Measurements from ENCODE around the gene NKAIN2. TPM values are rescaled to one million over a fixed set of nuclear protein-coding genes. Genes with fewer than 3 reads are reported as not detected.

Gene NKAIN2
- total and polyA plus RNA-seq, 2 experiments from 2014 or later = 0.22 TPM; not detected in 1

DNA sequence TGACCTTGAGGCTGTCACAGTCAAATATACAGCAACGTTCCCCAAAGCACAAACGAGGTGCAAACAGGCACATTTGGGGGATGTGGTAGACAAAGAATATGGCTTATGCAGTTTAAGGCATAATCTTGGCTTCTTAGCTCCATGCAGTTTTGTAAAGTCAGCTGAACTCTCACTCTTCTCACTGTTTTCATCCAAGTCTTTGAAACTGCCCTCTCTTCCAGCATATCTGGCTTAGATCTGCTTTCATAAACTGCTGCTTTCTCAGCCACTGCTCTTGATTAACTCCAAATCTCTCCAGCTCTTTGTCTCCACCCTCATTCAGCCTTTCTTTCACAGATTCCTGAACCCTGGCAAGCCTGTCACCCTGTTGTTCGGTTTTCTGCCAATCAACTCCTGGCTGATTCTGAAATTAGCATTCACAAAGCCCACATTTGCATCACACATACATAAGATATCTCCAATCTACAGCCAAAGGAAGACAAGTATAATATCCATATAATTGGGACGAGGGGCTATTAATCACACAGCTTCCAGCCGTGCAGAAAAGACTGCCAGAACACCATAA, 857.5 kb downstream of the NKAIN2 start:
- no peak for TF ChIP-seq CTCF (IDR thresholded peaks at IDR 0.05; ENCODE audit: low read depth, low read length)
- no peak for DNase-seq (ENCODE audit: low read depth in 1 of 2, low spot score in 1 of 2)
- H3K9me3 ChIP-seq (ENCODE audit: low read depth) = no peaks in the 10 kb centered on the region
- no peaks in the 10 kb centered on the region for H3K4me1 ChIP-seq (ENCODE audit: low read depth)
- H3K4me3 ChIP-seq = no peak overlapping the region
- no peaks in the 10 kb centered on the region for H3K27me3 ChIP-seq
- no peak overlapping the region for H3K27ac ChIP-seq
- no peaks in the 10 kb centered on the region for H3K36me3 ChIP-seq

GRCh38 chr6:124668028-124668427, 864.4 kb downstream of the NKAIN2 start:
- TF ChIP-seq CTCF (IDR thresholded peaks at IDR 0.05; ENCODE audit: low read depth, low read length) = no peak
- Histone ChIP-seq H3K36me3 (no peaks in the 10 kb centered on the region), H3K9me3 (ENCODE audit: low read depth) (no peaks in the 10 kb centered on the region), H3K27me3 (no peaks in the 10 kb centered on the region), H3K4me1 (ENCODE audit: low read depth) (no peaks in the 10 kb centered on the region), H3K27ac (no peak overlapping the region), H3K4me3 (no peak overlapping the region)
- DNase-seq (ENCODE audit: low read depth in 1 of 2, low spot score in 1 of 2) = no peak

DNA sequence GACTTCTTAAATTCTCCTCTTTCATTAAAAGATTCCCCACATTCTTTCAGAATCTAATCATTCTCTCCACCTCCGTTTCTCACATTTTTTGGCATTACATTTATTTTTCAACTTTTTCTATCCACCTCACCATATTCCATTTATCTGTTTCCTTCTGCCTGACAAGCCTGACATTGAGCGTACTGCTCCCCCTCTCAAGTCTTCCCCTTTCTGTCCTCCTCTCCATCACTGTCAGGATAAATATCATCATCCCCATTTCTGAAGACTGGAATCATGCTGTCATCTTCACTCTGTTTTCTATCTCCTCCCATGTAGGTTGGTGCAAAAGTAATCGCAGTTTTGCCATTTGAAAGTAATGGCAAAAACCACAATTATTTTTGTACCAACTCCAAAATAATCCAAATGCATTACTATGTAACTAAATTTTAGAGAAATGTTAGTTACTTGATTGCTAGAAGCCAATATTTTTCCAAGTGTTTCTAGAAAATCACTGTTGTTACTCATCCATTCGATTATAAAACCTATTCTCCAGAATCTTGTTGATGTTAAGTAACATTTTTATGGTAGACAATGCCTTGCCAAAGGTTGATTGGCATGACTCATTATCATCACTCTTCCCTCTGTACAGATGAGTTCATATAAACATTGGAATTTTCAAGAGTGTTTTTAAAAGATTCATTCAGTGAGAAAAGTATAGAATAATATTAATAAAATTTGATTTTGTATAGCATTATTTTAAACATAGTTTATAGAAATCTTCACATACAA, 866.2 kb downstream of the NKAIN2 start:
- Histone ChIP-seq H3K27ac (no peak overlapping the region), H3K27me3 (no peaks in the 10 kb centered on the region), H3K4me3 (no peak overlapping the region), H3K9me3 (ENCODE audit: low read depth) (no peaks in the 10 kb centered on the region), H3K36me3 (no peaks in the 10 kb centered on the region), H3K4me1 (ENCODE audit: low read depth) (no peaks in the 10 kb centered on the region)
- no peak for DNase-seq (ENCODE audit: low read depth in 1 of 2, low spot score in 1 of 2)
- no peak for TF ChIP-seq CTCF (IDR thresholded peaks at IDR 0.05; ENCODE audit: low read depth, low read length)

DNA sequence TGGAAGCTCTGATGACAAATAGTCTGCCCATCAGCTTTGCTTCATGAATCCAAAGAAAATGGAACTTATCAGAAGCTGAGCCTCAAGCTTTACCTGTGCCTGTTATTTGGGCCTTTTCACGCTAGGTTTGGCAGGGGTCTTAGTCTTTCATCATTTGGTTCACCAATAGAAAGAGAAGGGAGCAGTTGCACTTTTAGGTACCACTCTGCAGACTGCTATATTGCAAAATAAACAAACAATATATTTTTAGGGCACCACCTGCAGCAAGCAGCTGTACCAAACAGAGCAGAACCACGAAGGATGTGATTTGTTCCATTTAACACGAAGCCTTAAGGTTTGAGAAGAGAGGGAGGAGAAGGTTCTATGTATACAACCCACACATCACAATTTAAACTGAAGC, 867.1 kb downstream of the NKAIN2 start:
- Histone ChIP-seq H3K27me3 (no peaks in the 10 kb centered on the region), H3K9me3 (ENCODE audit: low read depth) (no peaks in the 10 kb centered on the region), H3K36me3 (no peaks in the 10 kb centered on the region), H3K4me1 (ENCODE audit: low read depth) (no peaks in the 10 kb centered on the region), H3K4me3 (no peak overlapping the region), H3K27ac (no peak overlapping the region)
- TF ChIP-seq CTCF (IDR thresholded peaks at IDR 0.05; ENCODE audit: low read depth, low read length) = no peak
- no peak for DNase-seq (ENCODE audit: low read depth in 1 of 2, low spot score in 1 of 2)

DNA sequence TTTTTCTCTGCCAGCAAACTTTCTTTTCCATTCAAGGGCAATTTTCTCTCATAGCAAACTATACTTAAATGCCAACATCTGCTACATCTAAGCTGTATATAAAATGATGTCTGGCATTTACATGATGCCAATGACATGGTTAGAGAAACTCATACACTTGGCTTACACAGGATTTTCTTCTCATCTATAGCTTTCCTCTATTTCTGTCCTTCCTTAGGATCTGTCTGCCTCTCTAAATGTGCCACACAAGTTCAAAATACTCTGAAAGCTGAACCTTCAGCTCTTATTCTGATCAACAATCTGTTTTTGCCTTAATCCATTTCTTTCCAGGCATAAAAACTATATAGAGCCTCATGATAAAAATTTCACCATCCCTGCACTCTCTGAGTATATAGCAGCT, 867.7 kb downstream of the NKAIN2 start:
- no peak for TF ChIP-seq CTCF (IDR thresholded peaks at IDR 0.05; ENCODE audit: low read depth, low read length)
- Histone ChIP-seq H3K27ac (no peak overlapping the region), H3K27me3 (no peaks in the 10 kb centered on the region), H3K4me1 (ENCODE audit: low read depth) (no peaks in the 10 kb centered on the region), H3K4me3 (no peak overlapping the region), H3K36me3 (no peaks in the 10 kb centered on the region), H3K9me3 (ENCODE audit: low read depth) (no peaks in the 10 kb centered on the region)
- DNase-seq (ENCODE audit: low read depth in 1 of 2, low spot score in 1 of 2) = no peak

Measured in cardiac muscle cell (in vitro differentiated cells and primary cell).